Amygdala (tissue), 56 donors: ENCODE measurements around the gene OSBPL1A.

Source experiments
- DNase-seq, 56 donors: peaks; one replicate each; lab custom pipeline; 2025; lab: John Stamatoyannopoulos, UW

OSBPL1A gene

DNA sequence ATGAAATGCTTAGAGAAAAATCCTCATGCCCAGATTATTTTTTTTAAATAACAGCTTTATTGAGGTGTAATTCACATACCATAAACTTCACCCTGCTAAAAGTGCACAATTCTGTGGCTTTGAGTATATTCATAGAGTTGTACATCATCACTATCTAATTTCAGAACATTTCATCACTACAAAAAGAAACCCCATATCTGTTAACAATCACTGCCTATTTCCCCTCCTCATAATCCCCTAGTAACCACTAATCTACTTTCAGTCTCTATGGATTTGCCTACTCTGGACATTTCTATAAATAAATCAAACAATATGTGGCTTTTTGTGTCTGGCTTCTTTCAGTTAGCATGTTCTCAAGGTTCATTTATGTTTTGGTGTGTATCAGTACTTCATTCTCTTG, 51.4 kb downstream of the OSBPL1A start:
- DNase-seq, result no peak

DNA sequence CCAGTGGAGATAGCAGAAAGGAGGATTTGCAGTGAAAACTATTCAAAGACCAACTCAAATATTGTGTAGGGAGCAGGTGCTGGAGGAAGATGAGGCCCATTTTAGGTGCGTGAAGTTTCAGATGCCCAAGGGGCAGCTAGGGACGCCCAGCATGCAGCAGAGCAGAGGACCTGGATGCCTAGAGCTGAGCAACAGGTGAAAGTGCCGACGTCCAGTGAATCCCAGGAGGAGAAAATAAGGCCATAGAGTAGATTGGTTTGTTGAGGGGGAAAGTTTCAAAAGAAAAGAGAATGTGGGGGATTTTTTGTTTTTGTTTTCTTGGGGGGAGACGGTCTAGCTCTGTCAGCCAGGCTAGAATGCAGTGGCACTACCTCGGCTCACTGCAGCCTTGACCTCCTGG, 53.1 kb downstream of the OSBPL1A start:
- DNase-seq, result no peak

GRCh38 chr18:24342347-24342746, 55.3 kb downstream of the OSBPL1A start:
- DNase-seq, result no peak

- no peak for DNase-seq
Measured at GRCh38 chr18:24341361-24341760, 56.3 kb downstream of the OSBPL1A start.

- no peak for DNase-seq
Measured at GRCh38 chr18:24333084-24333483, 64.5 kb downstream of the OSBPL1A start.

GRCh38 chr18:24326211-24326610, 71.4 kb downstream of the OSBPL1A start:
- DNase-seq, result no peak

DNA sequence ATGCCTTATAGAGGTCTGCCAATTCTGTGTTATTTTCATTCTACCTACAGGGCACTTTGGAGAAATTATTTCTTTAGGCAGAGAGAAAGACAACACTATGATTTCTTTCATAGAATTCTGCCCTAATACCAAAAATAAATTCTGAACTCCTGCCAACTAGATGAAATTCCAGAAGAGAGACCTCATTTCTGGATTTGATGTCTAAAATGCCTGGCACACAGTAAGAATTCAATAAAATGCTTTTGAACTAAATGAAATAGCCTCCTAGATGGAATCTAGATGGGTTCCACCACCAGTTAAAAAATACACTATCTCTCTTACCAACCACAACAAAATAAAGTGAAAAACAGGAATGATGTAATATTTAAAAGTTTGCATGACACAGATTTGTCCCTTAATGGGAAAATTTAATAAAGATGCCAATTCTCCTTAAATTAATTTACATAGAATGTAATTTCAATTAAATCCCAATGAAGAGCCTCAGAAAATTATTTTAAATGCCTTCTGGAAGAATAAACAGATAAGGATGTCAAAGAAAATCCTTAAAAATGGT, 75.0 kb downstream of the OSBPL1A start:
- no peak for DNase-seq

- no peak for DNase-seq
Measured at GRCh38 chr18:24321071-24321470, 76.6 kb downstream of the OSBPL1A start.

- no peak for DNase-seq
Measured at GRCh38 chr18:24319757-24320156, 77.9 kb downstream of the OSBPL1A start.

GRCh38 chr18:24317370-24317769, 80.3 kb downstream of the OSBPL1A start:
- DNase-seq, result no peak

GRCh38 chr18:24315170-24315569, 82.5 kb downstream of the OSBPL1A start:
- DNase-seq, result no peak

DNA sequence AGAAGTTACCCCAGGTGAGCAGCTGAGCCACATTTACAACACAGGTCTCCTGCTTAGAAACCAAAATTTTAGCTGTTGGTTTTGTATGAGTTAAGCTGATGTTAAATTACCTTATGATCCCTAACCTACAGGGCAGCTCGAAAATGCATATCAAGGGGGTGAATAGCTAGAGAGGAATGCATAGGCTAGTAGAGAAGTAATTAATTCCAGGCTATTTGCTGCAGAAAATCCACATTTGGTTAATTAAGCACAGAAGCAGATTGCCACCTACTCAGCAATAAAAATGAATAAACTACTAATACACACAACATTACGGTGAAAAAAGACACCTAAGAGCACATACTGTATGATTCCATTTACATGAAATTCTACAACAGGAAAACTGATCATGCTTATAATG, 91.4 kb downstream of the OSBPL1A start:
- DNase-seq, result no peak

GRCh38 chr18:24300703-24301102, 96.9 kb downstream of the OSBPL1A start:
- DNase-seq, result no peak

DNA sequence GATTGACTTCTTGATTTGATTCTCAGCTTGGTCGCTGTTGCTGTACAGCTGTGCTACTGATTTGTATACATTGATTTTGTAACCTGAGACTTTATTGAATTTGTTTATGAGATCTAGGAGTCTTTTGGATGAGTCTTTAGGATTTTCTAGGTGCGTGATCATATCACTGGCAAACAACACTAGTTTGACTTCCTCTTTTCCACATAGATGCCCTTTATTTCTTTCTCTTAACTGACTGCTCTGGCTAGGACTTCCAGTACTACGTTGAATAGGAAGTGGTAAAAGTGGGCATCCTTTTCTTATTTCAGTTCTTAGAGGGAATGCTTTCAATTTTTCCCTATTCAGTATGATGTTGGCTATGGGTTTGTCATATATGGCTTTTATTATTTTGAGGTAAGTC, 101.3 kb downstream of the OSBPL1A start:
- DNase-seq, result no peak

DNA sequence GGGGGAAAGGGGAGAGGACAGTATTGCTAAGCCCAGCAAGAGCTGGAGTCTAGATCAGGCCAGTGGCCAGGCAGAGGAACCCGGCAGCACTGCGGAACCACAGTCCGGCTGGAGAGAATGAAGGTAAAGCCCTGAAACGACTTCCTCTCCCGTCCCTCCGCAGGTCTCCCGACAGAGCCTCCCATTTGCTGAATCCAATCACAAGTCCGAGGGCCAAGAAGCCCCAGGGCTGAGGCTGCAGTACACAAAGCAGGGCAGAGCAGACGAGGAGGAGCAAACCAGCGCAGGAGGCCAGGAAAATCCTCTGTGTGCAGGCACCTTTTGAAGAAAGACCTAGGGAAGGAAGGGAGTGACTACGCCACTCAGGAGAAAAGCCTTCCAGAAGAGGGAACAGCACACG, 104.4 kb downstream of the OSBPL1A start:
- no peak for DNase-seq

DNA sequence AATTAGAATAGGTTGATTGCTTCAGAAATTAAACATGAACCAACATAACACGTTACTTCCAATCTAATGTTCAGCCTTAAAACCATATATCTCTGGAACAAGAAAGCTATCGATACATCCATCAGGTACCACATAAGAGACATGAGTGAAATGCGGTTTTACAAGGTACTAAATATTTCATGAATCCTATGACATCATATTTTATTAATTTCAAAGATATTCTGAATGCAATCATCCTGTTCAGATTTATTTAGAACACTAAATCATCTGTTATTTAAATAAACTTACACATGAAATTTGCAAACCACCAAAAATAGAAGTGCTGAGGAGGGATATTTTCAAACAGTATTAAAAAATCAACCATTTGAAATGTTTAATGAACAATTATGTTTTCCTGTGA, 119.0 kb downstream of the OSBPL1A start:
- no peak for DNase-seq

DNA sequence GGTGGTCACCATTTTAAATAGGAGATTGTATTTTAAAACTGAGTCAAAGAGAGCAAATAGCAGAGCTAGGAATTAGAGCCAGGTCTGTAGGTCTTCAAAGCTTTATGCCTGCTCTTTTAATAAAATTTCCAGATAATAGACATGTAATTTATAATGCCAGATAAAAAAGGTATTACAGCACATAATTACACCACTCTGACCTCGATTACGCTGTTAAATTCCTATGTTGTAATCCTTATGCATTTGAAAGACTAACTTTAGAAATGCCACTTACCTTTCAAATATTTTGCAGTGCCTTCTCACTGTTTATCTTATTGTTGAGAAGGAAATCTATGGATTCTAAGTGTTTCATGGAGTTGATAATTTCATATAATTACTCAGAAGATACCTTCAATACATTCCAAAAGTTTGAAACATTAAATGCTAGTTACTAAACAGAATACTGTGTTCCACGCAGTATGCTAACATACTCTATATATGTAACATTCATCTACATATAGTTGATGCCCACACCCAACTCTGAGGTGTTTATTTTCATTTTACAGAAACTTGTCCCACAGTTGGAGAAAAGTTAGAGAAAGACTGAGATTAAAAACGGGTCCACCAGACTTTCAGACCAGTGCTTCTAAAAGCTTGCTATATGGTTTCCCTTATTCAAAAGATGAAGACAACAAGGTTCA, 120.0 kb downstream of the OSBPL1A start:
- no peak for DNase-seq

DNA sequence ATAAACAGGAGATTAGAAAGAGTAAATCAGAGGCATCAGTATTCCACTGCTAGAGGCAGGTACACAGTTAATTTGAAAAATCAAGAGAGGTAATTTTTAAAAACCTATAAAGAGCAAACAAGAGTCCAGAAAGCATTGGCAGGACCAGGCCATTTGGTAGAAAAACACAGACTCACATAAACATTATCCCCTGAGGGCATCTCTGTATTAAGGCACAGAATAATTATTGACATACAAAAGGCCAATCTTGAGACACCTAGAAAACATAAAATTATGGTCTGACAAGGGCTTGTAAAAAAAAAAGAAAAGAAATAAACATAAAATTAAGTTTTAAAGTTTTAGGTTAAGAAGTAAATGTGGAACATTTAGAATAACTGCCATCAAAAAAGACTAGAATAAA, 120.6 kb downstream of the OSBPL1A start:
- no peak for DNase-seq

- no peak for DNase-seq
Measured at GRCh38 chr18:24274837-24275236, 122.8 kb downstream of the OSBPL1A start.

- DNase-seq, result no peak
Measured at GRCh38 chr18:24273596-24273995, 124.0 kb downstream of the OSBPL1A start.

DNA sequence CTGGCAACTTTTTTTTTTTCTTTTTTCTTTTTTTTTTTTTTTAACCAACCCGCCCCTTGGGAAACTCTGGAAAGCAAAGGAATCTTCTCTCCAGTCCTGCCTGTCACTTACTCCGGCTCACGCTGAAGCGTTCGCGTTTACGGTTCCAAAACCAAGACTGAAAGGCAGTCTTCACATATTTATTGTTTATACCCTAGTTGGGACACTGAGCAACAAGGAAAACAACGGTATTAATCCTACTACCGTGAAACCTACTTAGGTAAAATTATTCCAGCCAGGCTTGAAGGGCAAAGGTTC, 125.4 kb downstream of the OSBPL1A start:
- DNase-seq, result peak in 1 of 56 donors; percentile 11

DNA sequence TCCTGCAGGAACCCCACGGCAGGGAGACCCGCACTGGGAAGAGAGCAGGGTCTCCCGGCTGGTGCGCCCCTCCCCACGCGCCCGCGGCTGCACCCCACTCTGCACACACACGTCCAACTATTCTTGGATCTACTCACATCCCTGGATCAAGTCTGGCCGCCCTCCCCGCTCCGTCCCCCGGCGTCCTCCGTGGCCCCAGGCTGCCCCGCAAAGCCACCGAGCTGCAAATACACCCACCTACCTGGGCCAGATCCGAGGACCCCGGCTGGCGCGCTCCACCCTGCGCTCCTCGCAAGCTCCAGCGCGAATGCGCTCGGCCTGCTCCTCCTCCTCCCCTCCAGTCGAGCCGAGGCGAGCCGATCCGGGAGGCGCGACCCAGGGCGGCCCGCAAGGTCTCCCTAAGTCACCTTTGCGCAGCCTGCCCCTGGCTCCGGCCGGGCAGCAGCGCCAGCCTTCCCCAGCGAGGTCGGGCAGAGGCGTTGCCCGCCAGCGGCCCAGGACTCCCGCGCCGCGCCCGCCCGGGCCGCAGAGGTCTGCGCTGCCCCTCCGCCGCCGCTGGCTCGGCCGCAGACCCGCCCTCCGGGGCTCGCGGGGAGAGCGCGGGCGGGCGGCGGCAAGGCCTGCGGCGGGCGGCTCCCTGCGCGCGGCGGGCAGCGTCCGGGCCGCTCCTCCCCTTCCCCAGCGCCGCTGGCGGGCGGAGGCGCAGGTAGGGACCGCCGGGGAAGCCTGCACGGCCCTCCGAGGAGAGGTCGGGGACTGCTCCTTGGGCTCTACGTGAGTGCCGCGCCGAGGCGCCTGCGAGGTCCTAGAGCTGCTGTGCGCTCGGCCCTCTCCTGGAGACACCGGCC, 126.0 kb downstream of the OSBPL1A start:
- DNase-seq, result peak in 54 of 56 donors; percentile 10 to 87 (median 55)
